GM23248 (cell line): ENCODE measurements around the gene C22orf39. TPM values are rescaled to one million over a fixed set of nuclear protein-coding genes. Genes with fewer than 3 reads are reported as not detected.
A peak's percentile ranks its signal among the peaks of the same experiment; 100 is the strongest.

Experiments used
- DNase-seq: peaks from one replicate; pipeline ENCODE4 v3.0.0-alpha.2; 2015
- H2AFZ ChIP-seq: fragments of 200-600 bp; sonication (generic); 2 replicates; pipeline ENCODE4 v1.6.1; 2016; ENCODE audit warnings: antibody characterized with exemption
- H3F3A ChIP-seq: fragments of 200-600 bp; sonication (generic); 2 replicates; pipeline ENCODE4 v1.6.1; 2016; ENCODE audit warnings: mild to moderate bottlenecking, antibody characterized with exemption, mixed run types; ENCODE audit not compliant: insufficient read depth
- H3K27ac ChIP-seq: fragments of 200-600 bp; sonication (generic); 2 replicates; pipeline ENCODE4 v1.5.1; 2016; ENCODE audit warnings: mild to moderate bottlenecking
- H3K27me3 ChIP-seq: fragments of 200-600 bp; sonication (generic); replicated peaks from 2 replicates; pipeline ENCODE4 v1.6.1; 2016; ENCODE audit warnings: mild to moderate bottlenecking; ENCODE audit not compliant: insufficient read depth
- H3K36me3 ChIP-seq: fragments of 200-600 bp; sonication (generic); 2 replicates; pipeline ENCODE4 v1.6.1; 2016; ENCODE audit warnings: low read depth, mild to moderate bottlenecking
- H3K4me1 ChIP-seq: fragments of 200-600 bp; sonication (generic); 2 replicates; pipeline ENCODE4 v1.6.1; 2016; ENCODE audit warnings: mild to moderate bottlenecking; ENCODE audit not compliant: insufficient read depth
- H3K4me2 ChIP-seq: fragments of 200-600 bp; sonication (generic); one replicate; pipeline ENCODE4 v1.6.1; 2016; ENCODE audit warnings: mild to moderate bottlenecking; ENCODE audit not compliant: unreplicated experiment
- H3K4me3 ChIP-seq: fragments of 200-600 bp; sonication (generic); 2 replicates; pipeline ENCODE4 v1.5.1; 2016; ENCODE audit warnings: mild to moderate bottlenecking
- H3K79me2 ChIP-seq: fragments of 200-600 bp; sonication (generic); 2 replicates; pipeline ENCODE4 v1.6.1; 2016; ENCODE audit warnings: mild to moderate bottlenecking; ENCODE audit not compliant: insufficient read depth
- H3K9ac ChIP-seq: fragments of 200-600 bp; sonication (generic); 2 replicates; pipeline ENCODE4 v1.6.1; 2016; ENCODE audit warnings: mild to moderate bottlenecking
- H3K9me2 ChIP-seq: fragments of 200-600 bp; sonication (generic); 2 replicates; pipeline ENCODE4 v1.6.1; 2016; ENCODE audit warnings: mixed run types, mild to moderate bottlenecking, moderate library complexity; ENCODE audit not compliant: insufficient read depth
- H3K9me3 ChIP-seq: fragments of 200-600 bp; sonication (generic); one replicate; pipeline ENCODE4 v1.6.1; 2017; ENCODE audit warnings: low read depth
- H4K20me1 ChIP-seq: fragments of 200-600 bp; sonication (generic); 2 replicates; pipeline ENCODE4 v1.6.0; 2016; ENCODE audit not compliant: insufficient read depth
- EZH2 ChIP-seq: fragments of 200-600 bp; sonication (generic); IDR thresholded peaks from 2 replicates; pipeline ENCODE4 v1.6.1; 2018; ENCODE audit warnings: antibody characterized with exemption, mild to moderate bottlenecking; ENCODE audit not compliant: insufficient read depth, poor library complexity, severe bottlenecking
- EZH2phosphoT487 ChIP-seq: fragments of 200-600 bp; sonication (generic); IDR thresholded peaks from 2 replicates; pipeline ENCODE4 v1.6.1; 2018; ENCODE audit warnings: antibody characterized with exemption, moderate library complexity, mild to moderate bottlenecking, low read depth; ENCODE audit not compliant: insufficient read depth
- WGBS, 2 experiments: methylation state at CpG; one replicate each; pipeline ENCODE4 v1.1.6; 2015 to 2017; ENCODE audit warnings: low lambda C conversion rate in 2 of 2, low coverage in 1 of 2; ENCODE audit errors: missing lambda C conversion rate in 2 of 2; 5-methylcytosine and 5-hydroxymethylcytosine counted together
- in situ Hi-C: fragments of 300-500 bp; cut with MboI; formaldehyde crosslinking; loops from 2 replicates; pipeline ENCODE4 v1.15.0; 2020
- polyA plus RNA-seq: library from polyadenylated mRNA; unstranded; fragments of >200 nt; fragmentation: Nextera tagmentation; extraction: Ambion mirVana; gene quantifications from 2 replicates; pipeline ENCODE4 v1.2.1, GENCODE V29; 2016
- total RNA-seq: library from RNA; depleted of rRNA; stranded (reverse); fragments of >200 nt; shearing (Covaris generic); gene quantifications from 2 replicates; pipeline ENCODE4 v1.2.3, GENCODE V29; 2014

C22orf39 gene
- total and polyA plus RNA-seq, 2 experiments from 2014 or later: 15.0 to 22.8 TPM

DNA sequence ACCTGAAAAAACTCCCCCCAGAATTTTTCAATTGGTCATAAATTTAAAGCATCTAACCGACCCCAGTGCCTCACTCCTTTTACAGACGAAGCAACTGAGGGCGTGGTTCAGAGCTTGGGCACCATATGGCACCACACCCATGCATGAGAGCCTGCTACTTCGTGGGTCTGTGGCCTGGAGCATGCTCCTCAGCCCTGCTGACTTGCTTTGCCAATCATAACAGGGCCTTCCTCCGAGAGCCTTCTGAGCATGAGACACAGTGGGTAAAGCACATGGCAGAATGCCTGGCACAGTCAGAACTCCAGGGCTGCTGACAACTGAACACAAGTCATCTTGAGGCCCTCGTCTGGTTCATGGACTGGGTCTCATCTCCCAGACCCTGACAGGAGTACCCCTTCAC is 49.3 kb downstream of the C22orf39 start:
- in situ Hi-C loops: no loop called here
- Histone ChIP-seq H3K9ac (no peak overlapping the region), H3F3A (no peaks in the 10 kb centered on the region), H3K4me2 (no peak overlapping the region), H3K4me3 (no peak overlapping the region), H3K27me3 (no peaks in the 10 kb centered on the region), H3K9me2 (no peaks in the 10 kb centered on the region), H3K79me2 (peaks cover 13% of the 10 kb centered on the region; the same call in 1 of the 2 replicates), H3K36me3 (peaks cover 36% of the 10 kb centered on the region; the same call in 1 of the 2 replicates), H4K20me1 (no peaks in the 10 kb centered on the region), H3K27ac (no peak overlapping the region), H2AFZ (no peak overlapping the region), H3K9me3 (no peaks in the 10 kb centered on the region), H3K4me1 (no peaks in the 10 kb centered on the region)
- peak; percentile 46 for DNase-seq
- no peak for TF ChIP-seq EZH2phosphoT487
- TF ChIP-seq EZH2: no peak
- WGBS, 2 experiments: 32 to 33% methylated on average over 6 of the region's 6 CpGs

DNA sequence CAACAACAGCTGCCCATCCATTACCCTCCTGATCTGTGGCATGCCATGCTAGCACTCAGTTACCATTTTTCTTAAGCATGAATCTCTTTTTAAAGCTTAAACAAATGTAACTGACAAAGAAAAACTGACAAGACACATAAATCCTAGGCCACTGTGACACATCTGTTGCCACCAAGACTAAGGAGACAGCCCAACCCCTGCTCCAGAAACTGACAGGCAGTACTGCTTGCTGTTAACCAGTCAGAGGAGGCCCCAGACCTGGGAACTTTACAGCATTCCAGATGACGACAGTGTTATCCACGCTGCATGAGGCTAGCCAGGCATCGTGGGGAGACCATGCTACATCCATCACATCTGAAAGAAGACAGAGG is 49.8 kb downstream of the C22orf39 start:
- no peaks in the 10 kb centered on the region for H3K9me2 ChIP-seq
- no peak overlapping the region for H3K4me3 ChIP-seq
- H3K4me2 ChIP-seq: no peak overlapping the region
- in situ Hi-C loops: no loop called here
- H3K36me3 ChIP-seq: peaks cover 36% of the 10 kb centered on the region; the same call in 1 of the 2 replicates
- no peak for DNase-seq
- peaks cover 13% of the 10 kb centered on the region; the same call in 1 of the 2 replicates for H3K79me2 ChIP-seq
- H3K9ac ChIP-seq: no peak overlapping the region
- no peaks in the 10 kb centered on the region for H3K9me3 ChIP-seq
- H3K27ac ChIP-seq: no peak overlapping the region
- no peaks in the 10 kb centered on the region for H3F3A ChIP-seq
- 73 to 81% methylated on average over 3 of the region's 3 CpGs for WGBS, 2 experiments
- TF ChIP-seq EZH2 (no peak), EZH2phosphoT487 (no peak)
- H2AFZ ChIP-seq: no peak overlapping the region
- H3K4me1 ChIP-seq: no peaks in the 10 kb centered on the region
- H3K27me3 ChIP-seq: no peaks in the 10 kb centered on the region
- H4K20me1 ChIP-seq: no peaks in the 10 kb centered on the region

DNA sequence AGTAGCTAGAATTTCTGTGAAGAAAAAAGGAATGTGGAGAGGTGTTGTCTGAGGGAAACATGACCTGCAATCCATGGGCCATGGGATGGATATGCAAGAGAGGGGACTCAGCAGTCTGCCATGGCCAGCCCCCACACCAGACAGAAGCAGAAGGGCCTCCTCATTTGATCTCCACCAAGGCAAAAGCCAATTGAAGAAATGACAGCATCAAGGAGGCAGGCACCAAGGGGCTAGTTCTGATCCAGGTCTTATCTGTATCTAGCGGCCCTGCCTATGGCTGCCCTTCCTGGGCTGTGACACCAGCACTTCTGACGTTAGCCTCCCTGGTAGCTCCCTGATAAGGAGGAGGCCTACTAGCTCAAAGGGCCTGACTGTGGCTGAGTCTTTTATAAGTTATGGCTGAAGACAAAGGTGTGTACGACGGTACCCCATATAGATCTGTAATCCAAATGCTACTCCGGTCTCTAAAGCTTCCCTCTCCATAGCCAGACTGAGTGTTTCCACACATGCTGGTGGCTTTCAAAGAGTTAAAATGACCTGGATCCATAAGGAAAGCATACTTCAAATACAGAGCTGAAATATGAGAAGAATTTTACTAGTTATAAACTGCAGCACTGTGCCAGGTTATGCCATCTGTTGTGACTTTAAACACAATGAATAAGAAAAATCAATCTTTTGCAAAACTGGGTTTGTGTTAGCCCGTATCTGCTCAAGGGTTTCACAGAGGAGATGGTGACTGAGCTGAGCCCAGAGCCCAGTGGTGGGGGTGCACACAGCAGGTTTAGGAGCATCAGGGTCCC is 50.4 kb downstream of the C22orf39 start:
- peaks cover 31% of the 10 kb centered on the region; the same call in 1 of the 2 replicates for H3K36me3 ChIP-seq
- H3K9me2 ChIP-seq: no peaks in the 10 kb centered on the region
- H3K27ac ChIP-seq: no peak overlapping the region
- H3K9me3 ChIP-seq: no peaks in the 10 kb centered on the region
- H2AFZ ChIP-seq: no peak overlapping the region
- no peak overlapping the region for H3K4me3 ChIP-seq
- 98 to 99% methylated on average over 6 of the region's 6 CpGs for WGBS, 2 experiments
- H3K9ac ChIP-seq: no peak overlapping the region
- H3K4me1 ChIP-seq: no peaks in the 10 kb centered on the region
- no peaks in the 10 kb centered on the region for H3K27me3 ChIP-seq
- DNase-seq: no peak
- no peaks in the 10 kb centered on the region for H3F3A ChIP-seq
- H3K79me2 ChIP-seq: 0 out of 2 replicates have a peak, but pooled peaks cover 9% of the 10 kb centered on the region
- H4K20me1 ChIP-seq: no peaks in the 10 kb centered on the region
- in situ Hi-C loops: no loop called here
- H3K4me2 ChIP-seq: no peak overlapping the region
- TF ChIP-seq EZH2phosphoT487 (no peak), EZH2 (no peak)

DNA sequence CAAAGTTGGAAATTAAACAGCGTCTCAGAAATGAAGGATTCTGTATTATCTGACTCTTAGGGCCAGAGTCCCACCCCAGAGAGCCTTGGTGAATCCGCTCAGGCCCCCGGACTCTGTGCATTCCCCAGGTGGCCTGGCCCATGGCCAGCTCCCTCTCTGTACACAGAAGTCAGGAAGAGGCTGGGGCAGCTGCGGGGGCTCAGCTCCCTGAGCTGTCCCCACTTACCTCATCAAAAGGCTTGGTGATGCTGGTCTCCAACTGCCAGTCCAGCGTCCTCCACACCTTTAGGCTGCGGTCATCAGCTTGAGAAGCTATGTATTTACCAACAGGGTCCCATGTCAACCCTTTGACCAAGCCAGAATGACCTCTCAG is 51.0 kb downstream of the C22orf39 start:
- H3K79me2 ChIP-seq: 0 out of 2 replicates have a peak, but pooled peaks cover 3% of the 10 kb centered on the region
- WGBS, 2 experiments: 82 to 83% methylated on average over 6 of the region's 6 CpGs
- H3K27me3 ChIP-seq: no peaks in the 10 kb centered on the region
- H3K27ac ChIP-seq: no peak overlapping the region
- TF ChIP-seq EZH2: no peak
- no peak for TF ChIP-seq EZH2phosphoT487
- H3K36me3 ChIP-seq: peaks cover 30% of the 10 kb centered on the region; the same call in 1 of the 2 replicates
- H4K20me1 ChIP-seq: no peaks in the 10 kb centered on the region
- no peak overlapping the region for H3K4me2 ChIP-seq
- no peaks in the 10 kb centered on the region for H3K4me1 ChIP-seq
- H3K9me3 ChIP-seq: no peaks in the 10 kb centered on the region
- no peaks in the 10 kb centered on the region for H3F3A ChIP-seq
- H2AFZ ChIP-seq: no peak overlapping the region
- no peak for DNase-seq
- no peak overlapping the region for H3K4me3 ChIP-seq
- H3K9me2 ChIP-seq: no peaks in the 10 kb centered on the region
- no peak overlapping the region for H3K9ac ChIP-seq
- in situ Hi-C loops: no loop called here
